Rectal smooth muscle tissue (tissue), 1 donor: Measurements from ENCODE around the gene AGFG1.

ENCODE experiments used
- H3K27ac ChIP-seq: one replicate; pipeline ENCODE4 v1.7.0; 2013; ENCODE audit warnings: low read depth, low read length, inconsistent platforms
- H3K27me3 ChIP-seq: one replicate; pipeline ENCODE4 v1.7.0; 2013; ENCODE audit warnings: low read length; ENCODE audit not compliant: control insufficient read depth, insufficient read depth
- H3K36me3 ChIP-seq: one replicate; pipeline ENCODE4 v1.7.0; 2013; ENCODE audit warnings: low read length; ENCODE audit not compliant: control insufficient read depth, insufficient read depth
- H3K4me1 ChIP-seq: one replicate; pipeline ENCODE4 v1.7.0; 2013; ENCODE audit warnings: low read length; ENCODE audit not compliant: control insufficient read depth, insufficient read depth
- H3K4me3 ChIP-seq: one replicate; pipeline ENCODE4 v1.7.0; 2013; ENCODE audit warnings: low read length
- H3K9ac ChIP-seq: one replicate; pipeline ENCODE4 v1.7.0; 2013; ENCODE audit warnings: low read length

AGFG1 gene

GRCh38 chr2:227608561-227609338 is 136.8 kb downstream of the AGFG1 start:
- H3K27ac ChIP-seq, result no peak overlapping the region
- no peaks in the 10 kb centered on the region for H3K4me1 ChIP-seq
- H3K9ac ChIP-seq, result no peak overlapping the region
- no peak overlapping the region for H3K4me3 ChIP-seq
- no peaks in the 10 kb centered on the region for H3K27me3 ChIP-seq
- no peaks in the 10 kb centered on the region for H3K36me3 ChIP-seq

- Histone ChIP-seq H3K4me3 (no peak overlapping the region), H3K27ac (no peak overlapping the region), H3K4me1 (no peaks in the 10 kb centered on the region), H3K27me3 (no peaks in the 10 kb centered on the region), H3K36me3 (no peaks in the 10 kb centered on the region), H3K9ac (no peak overlapping the region)
Measured at GRCh38 chr2:227610123-227610522, 138.2 kb downstream of the AGFG1 start.
